ENCODE results near the gene C5AR2.
A peak's percentile ranks its signal among the peaks of the same experiment; 100 is the strongest.
"Not testable (repeated sequence)": the region's sequence is repeated elsewhere in the genome, so short reads cannot be mapped to it uniquely, and the experiment has no call there.

C5AR2 gene

DNA sequence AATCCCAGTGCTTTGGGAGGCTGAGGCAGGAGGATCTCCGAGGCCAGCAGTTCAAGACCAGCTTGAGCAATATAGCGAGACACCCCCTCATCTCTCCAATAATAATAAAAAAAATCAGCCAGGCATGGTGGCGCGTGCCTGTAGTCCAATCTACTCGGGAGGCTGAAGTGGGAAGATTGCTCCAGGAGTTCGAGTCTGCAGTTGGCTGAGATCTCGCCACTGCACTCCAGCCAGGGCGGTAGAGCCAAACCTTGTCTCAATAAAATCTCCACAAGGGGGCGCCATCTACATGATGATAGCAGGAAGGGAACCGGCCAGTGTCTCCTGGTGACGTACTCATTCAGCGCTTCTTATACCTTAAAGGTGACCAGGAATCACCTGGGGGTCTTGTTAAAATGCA lies 35.9 kb upstream of the C5AR2 start:
- no peak overlapping the region for H3K27ac ChIP-seq (ENCODE audit: low read depth, low read length, poor library complexity, severe bottlenecking)
- H3F3A ChIP-seq (ENCODE audit: insufficient read depth, low read length): no peaks in the 10 kb centered on the region
- no peaks in the 10 kb centered on the region for H3K9me2 ChIP-seq (ENCODE audit: low read depth, low read length)
- no peaks in the 10 kb centered on the region for H3K79me2 ChIP-seq (ENCODE audit: insufficient read depth, low read length)
- no peaks in the 10 kb centered on the region for H4K20me1 ChIP-seq (ENCODE audit: insufficient read depth, low read length)
- no peaks in the 10 kb centered on the region for H3K27me3 ChIP-seq (ENCODE audit: insufficient read depth, low read length)
- no peak overlapping the region for H3K4me3 ChIP-seq (ENCODE audit: low read depth, low read length, poor library complexity, severe bottlenecking)
- H3K36me3 ChIP-seq (ENCODE audit: insufficient read depth, low read length): no peaks in the 10 kb centered on the region
- no peak overlapping the region for H3K4me2 ChIP-seq (ENCODE audit: low read length)
- no peaks in the 10 kb centered on the region for H3K9me3 ChIP-seq (ENCODE audit: low read length)
- H3K9ac ChIP-seq (ENCODE audit: low read length): no peak overlapping the region
- no peaks in the 10 kb centered on the region for H3K4me1 ChIP-seq (ENCODE audit: insufficient read depth, low read length, severe bottlenecking)
- TF ChIP-seq, protein P1, sequence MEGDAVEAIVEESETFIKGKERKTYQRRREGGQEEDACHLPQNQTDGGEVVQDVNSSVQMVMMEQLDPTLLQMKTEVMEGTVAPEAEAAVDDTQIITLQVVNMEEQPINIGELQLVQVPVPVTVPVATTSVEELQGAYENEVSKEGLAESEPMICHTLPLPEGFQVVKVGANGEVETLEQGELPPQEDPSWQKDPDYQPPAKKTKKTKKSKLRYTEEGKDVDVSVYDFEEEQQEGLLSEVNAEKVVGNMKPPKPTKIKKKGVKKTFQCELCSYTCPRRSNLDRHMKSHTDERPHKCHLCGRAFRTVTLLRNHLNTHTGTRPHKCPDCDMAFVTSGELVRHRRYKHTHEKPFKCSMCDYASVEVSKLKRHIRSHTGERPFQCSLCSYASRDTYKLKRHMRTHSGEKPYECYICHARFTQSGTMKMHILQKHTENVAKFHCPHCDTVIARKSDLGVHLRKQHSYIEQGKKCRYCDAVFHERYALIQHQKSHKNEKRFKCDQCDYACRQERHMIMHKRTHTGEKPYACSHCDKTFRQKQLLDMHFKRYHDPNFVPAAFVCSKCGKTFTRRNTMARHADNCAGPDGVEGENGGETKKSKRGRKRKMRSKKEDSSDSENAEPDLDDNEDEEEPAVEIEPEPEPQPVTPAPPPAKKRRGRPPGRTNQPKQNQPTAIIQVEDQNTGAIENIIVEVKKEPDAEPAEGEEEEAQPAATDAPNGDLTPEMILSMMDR (IDR thresholded peaks at IDR 0.05; ENCODE audit: low read length): peak; percentile 75
- TF ChIP-seq EZH2 (IDR thresholded peaks at IDR 0.05; ENCODE audit: borderline replicate concordance, low read length): no peak
- no peak overlapping the region for H2AFZ ChIP-seq (ENCODE audit: low read length)

DNA sequence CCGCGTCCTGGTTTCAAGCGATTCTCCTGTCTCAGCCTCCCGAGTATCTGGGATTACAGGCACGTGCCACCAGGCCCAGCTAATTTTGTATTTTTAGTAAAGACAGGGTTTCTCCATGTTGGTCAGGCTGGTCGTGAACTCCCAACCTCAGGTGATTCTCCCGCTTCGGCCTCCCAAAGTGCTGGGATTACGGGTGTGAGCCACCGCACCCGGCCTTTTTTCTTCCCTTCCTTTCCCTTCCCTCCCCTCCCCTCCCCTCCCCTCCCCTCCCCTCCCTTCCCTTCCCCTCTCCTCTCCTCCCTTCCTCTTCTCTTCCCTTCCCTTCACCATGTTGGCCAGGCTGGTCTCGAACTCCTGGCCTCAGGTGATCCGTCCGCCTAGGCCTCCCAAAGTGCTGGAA lies 31.1 kb upstream of the C5AR2 start:
- not testable (repeated sequence) for H4K20me1 ChIP-seq (ENCODE audit: insufficient read depth, low read length); H3K4me2 ChIP-seq (ENCODE audit: low read length); H3K9me3 ChIP-seq (ENCODE audit: low read length); H3K27me3 ChIP-seq (ENCODE audit: insufficient read depth, low read length); H3F3A ChIP-seq (ENCODE audit: insufficient read depth, low read length); H3K4me3 ChIP-seq (ENCODE audit: low read depth, low read length, poor library complexity, severe bottlenecking); H3K36me3 ChIP-seq (ENCODE audit: insufficient read depth, low read length); H3K4me1 ChIP-seq (ENCODE audit: insufficient read depth, low read length, severe bottlenecking); H3K79me2 ChIP-seq (ENCODE audit: insufficient read depth, low read length); H3K27ac ChIP-seq (ENCODE audit: low read depth, low read length, poor library complexity, severe bottlenecking); H3K9ac ChIP-seq (ENCODE audit: low read length); H3K9me2 ChIP-seq (ENCODE audit: low read depth, low read length); H2AFZ ChIP-seq (ENCODE audit: low read length)

DNA sequence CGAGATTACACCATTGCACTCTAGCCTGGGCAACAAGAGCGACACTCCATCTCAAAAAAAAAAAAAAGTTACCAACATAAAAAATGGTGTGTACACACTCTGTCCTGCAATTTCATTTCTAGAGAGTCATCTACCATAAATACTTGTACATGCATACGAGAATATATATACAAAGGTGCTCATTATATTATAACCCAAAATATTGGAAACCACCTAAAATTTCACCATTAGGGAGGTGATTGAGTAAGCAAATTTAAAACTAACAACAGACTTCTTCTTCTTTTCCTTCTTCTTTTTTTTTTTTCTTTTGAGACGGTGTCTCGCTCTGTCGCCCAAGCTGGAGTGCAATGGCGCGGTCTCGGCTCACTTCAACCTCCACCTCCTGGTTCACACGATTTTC lies 29.7 kb upstream of the C5AR2 start:
- H2AFZ ChIP-seq (ENCODE audit: low read length): no peak overlapping the region
- no peaks in the 10 kb centered on the region for H3K9me3 ChIP-seq (ENCODE audit: low read length)
- H3K4me2 ChIP-seq (ENCODE audit: low read length): no peak overlapping the region
- H3K9ac ChIP-seq (ENCODE audit: low read length): no peak overlapping the region
- no peaks in the 10 kb centered on the region for H3K27me3 ChIP-seq (ENCODE audit: insufficient read depth, low read length)
- no peaks in the 10 kb centered on the region for H3K36me3 ChIP-seq (ENCODE audit: insufficient read depth, low read length)
- H3F3A ChIP-seq (ENCODE audit: insufficient read depth, low read length): no peaks in the 10 kb centered on the region
- H4K20me1 ChIP-seq (ENCODE audit: insufficient read depth, low read length): no peaks in the 10 kb centered on the region
- no peak for TF ChIP-seq EZH2 (IDR thresholded peaks at IDR 0.05; ENCODE audit: borderline replicate concordance, low read length)
- TF ChIP-seq, protein P1 (IDR thresholded peaks at IDR 0.05; ENCODE audit: low read length): no peak
- H3K27ac ChIP-seq (ENCODE audit: low read depth, low read length, poor library complexity, severe bottlenecking): no peak overlapping the region
- no peaks in the 10 kb centered on the region for H3K79me2 ChIP-seq (ENCODE audit: insufficient read depth, low read length)
- no peaks in the 10 kb centered on the region for H3K9me2 ChIP-seq (ENCODE audit: low read depth, low read length)
- H3K4me3 ChIP-seq (ENCODE audit: low read depth, low read length, poor library complexity, severe bottlenecking): no peak overlapping the region
- no peaks in the 10 kb centered on the region for H3K4me1 ChIP-seq (ENCODE audit: insufficient read depth, low read length, severe bottlenecking)

DNA sequence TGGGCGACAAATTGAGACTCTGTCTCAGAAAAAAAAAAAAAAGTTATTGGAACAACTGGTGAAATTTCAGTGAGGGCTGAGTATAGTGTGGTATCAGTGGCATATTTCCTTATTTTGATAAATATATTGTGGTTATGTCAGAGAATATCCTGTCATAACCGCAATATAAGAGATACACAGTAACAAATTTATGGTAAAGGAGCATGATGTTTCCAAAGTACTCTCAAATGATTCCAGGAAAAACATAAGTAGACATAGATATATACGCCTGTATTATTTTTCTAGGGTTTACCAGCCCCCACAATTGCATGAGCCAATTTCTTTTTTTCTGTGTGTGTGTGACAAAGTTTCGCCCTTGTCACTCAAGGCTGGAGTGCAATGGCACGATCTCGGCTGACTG lies 28.0 kb upstream of the C5AR2 start:
- H3K4me3 ChIP-seq (ENCODE audit: low read depth, low read length, poor library complexity, severe bottlenecking): no peak overlapping the region
- H3K36me3 ChIP-seq (ENCODE audit: insufficient read depth, low read length): no peaks in the 10 kb centered on the region
- no peak overlapping the region for H2AFZ ChIP-seq (ENCODE audit: low read length)
- no peak overlapping the region for H3K27ac ChIP-seq (ENCODE audit: low read depth, low read length, poor library complexity, severe bottlenecking)
- H3K9ac ChIP-seq (ENCODE audit: low read length): no peak overlapping the region
- H3K9me3 ChIP-seq (ENCODE audit: low read length): no peaks in the 10 kb centered on the region
- H4K20me1 ChIP-seq (ENCODE audit: insufficient read depth, low read length): no peaks in the 10 kb centered on the region
- no peaks in the 10 kb centered on the region for H3K9me2 ChIP-seq (ENCODE audit: low read depth, low read length)
- no peaks in the 10 kb centered on the region for H3F3A ChIP-seq (ENCODE audit: insufficient read depth, low read length)
- TF ChIP-seq EZH2 (IDR thresholded peaks at IDR 0.05; ENCODE audit: borderline replicate concordance, low read length): no peak
- TF ChIP-seq, protein P1 (IDR thresholded peaks at IDR 0.05; ENCODE audit: low read length): no peak
- no peaks in the 10 kb centered on the region for H3K4me1 ChIP-seq (ENCODE audit: insufficient read depth, low read length, severe bottlenecking)
- no peak overlapping the region for H3K4me2 ChIP-seq (ENCODE audit: low read length)
- no peaks in the 10 kb centered on the region for H3K79me2 ChIP-seq (ENCODE audit: insufficient read depth, low read length)
- no peaks in the 10 kb centered on the region for H3K27me3 ChIP-seq (ENCODE audit: insufficient read depth, low read length)

Measured in OCI-LY1 (cell line).